ENCODE measurements around the gene PHF2. TPM values are rescaled to one million over a fixed set of nuclear protein-coding genes. Genes with fewer than 3 reads are reported as not detected.

The PHF2 gene
- total RNA-seq, 1 experiment from 2014 or later: 26.3 TPM

- H2AFZ ChIP-seq: no peak overlapping the region
- no peak overlapping the region for H3K4me3 ChIP-seq
- ChIA-PET POLR2A (ENCODE audit: unreplicated experiment) (interaction anchor here (0.6 kb wide), 1 partner anchor 1234 kb away, joined by 3 read pairs; no protein-coding TSS in a partner anchor), CTCF (no interaction called here)
- no peaks in the 10 kb centered on the region for H3K4me1 ChIP-seq (replicated peaks; ENCODE audit: insufficient read depth)
- no TSS peak for BruUV-seq (replicated peaks)
- H3K9me3 ChIP-seq (ENCODE audit: insufficient read depth, low read depth): peaks cover 5% of the 10 kb centered on the region; the same call in 1 of the 2 replicates
- no peaks in the 10 kb centered on the region for H3K9me2 ChIP-seq (ENCODE audit: insufficient read depth)
- no peak overlapping the region for H3K4me2 ChIP-seq
- no peaks in the 10 kb centered on the region for H3K27me3 ChIP-seq (ENCODE audit: insufficient read depth, low read depth)
- peaks cover 14% of the 10 kb centered on the region; the same call in 1 of the 2 replicates for H3K79me2 ChIP-seq (ENCODE audit: low read depth)
- H4K20me1 ChIP-seq (ENCODE audit: insufficient read depth): no peaks in the 10 kb centered on the region
- intact Hi-C loops (cut with micrococcal nuclease; ENCODE audit: unreplicated experiment): no loop called here
- no peak overlapping the region for H3K27ac ChIP-seq
- no peaks in the 10 kb centered on the region for H3K36me3 ChIP-seq (ENCODE audit: low read depth)
- DNase-seq: no peak
- no peaks in the 10 kb centered on the region for H3F3A ChIP-seq (ENCODE audit: insufficient read depth, low read depth)
- no peak for TF ChIP-seq CTCF (conservative IDR thresholded peaks at IDR 0.05)
These were observed 35.8 kb downstream of the PHF2 start for GRCh38 chr9:93612052-93612795.

GRCh38 chr9:93612796-93613154 lies 36.4 kb downstream of the PHF2 start:
- H3K9me3 ChIP-seq (ENCODE audit: insufficient read depth, low read depth): peaks cover 5% of the 10 kb centered on the region; the same call in 1 of the 2 replicates
- H3K27ac ChIP-seq: no peak overlapping the region
- CTCF ChIA-PET: no interaction called here
- no peak overlapping the region for H3K4me2 ChIP-seq
- H3K27me3 ChIP-seq (ENCODE audit: insufficient read depth, low read depth): no peaks in the 10 kb centered on the region
- no peak for DNase-seq
- no TSS peak for BruUV-seq (replicated peaks)
- no peaks in the 10 kb centered on the region for H3K9me2 ChIP-seq (ENCODE audit: insufficient read depth)
- TF ChIP-seq CTCF (conservative IDR thresholded peaks at IDR 0.05): no peak
- TF ChIP-seq EZH2 (IDR thresholded peaks at IDR 0.05; ENCODE audit: low read depth): no peak
- POLR2A ChIA-PET (ENCODE audit: unreplicated experiment): no interaction called here
- intact Hi-C loops (cut with micrococcal nuclease; ENCODE audit: unreplicated experiment): no loop called here
- H4K20me1 ChIP-seq (ENCODE audit: insufficient read depth): no peaks in the 10 kb centered on the region
- H3K4me1 ChIP-seq (replicated peaks; ENCODE audit: insufficient read depth): no peaks in the 10 kb centered on the region
- no peak overlapping the region for H2AFZ ChIP-seq
- no peak overlapping the region for H3K4me3 ChIP-seq
- peaks cover 14% of the 10 kb centered on the region; the same call in 1 of the 2 replicates for H3K79me2 ChIP-seq (ENCODE audit: low read depth)
- no peaks in the 10 kb centered on the region for H3K36me3 ChIP-seq (ENCODE audit: low read depth)
- no peaks in the 10 kb centered on the region for H3F3A ChIP-seq (ENCODE audit: insufficient read depth, low read depth)

- POLR2A ChIA-PET (ENCODE audit: unreplicated experiment): no interaction called here
- H2AFZ ChIP-seq: no peak overlapping the region
- H3K27ac ChIP-seq: no peak overlapping the region
- peaks cover 14% of the 10 kb centered on the region; the same call in 1 of the 2 replicates for H3K79me2 ChIP-seq (ENCODE audit: low read depth)
- H3F3A ChIP-seq (ENCODE audit: insufficient read depth, low read depth): no peaks in the 10 kb centered on the region
- H3K9me3 ChIP-seq (ENCODE audit: insufficient read depth, low read depth): peaks cover 5% of the 10 kb centered on the region; the same call in 1 of the 2 replicates
- H3K4me2 ChIP-seq: no peak overlapping the region
- no TSS peak for BruUV-seq (replicated peaks)
- no peak for TF ChIP-seq EZH2 (IDR thresholded peaks at IDR 0.05; ENCODE audit: low read depth)
- TF ChIP-seq CTCF (conservative IDR thresholded peaks at IDR 0.05): no peak
- CTCF ChIA-PET: no interaction called here
- no peaks in the 10 kb centered on the region for H3K36me3 ChIP-seq (ENCODE audit: low read depth)
- no peaks in the 10 kb centered on the region for H4K20me1 ChIP-seq (ENCODE audit: insufficient read depth)
- H3K27me3 ChIP-seq (ENCODE audit: insufficient read depth, low read depth): no peaks in the 10 kb centered on the region
- no peak overlapping the region for H3K4me3 ChIP-seq
- H3K4me1 ChIP-seq (replicated peaks; ENCODE audit: insufficient read depth): no peaks in the 10 kb centered on the region
- DNase-seq: no peak
- intact Hi-C loops (cut with micrococcal nuclease; ENCODE audit: unreplicated experiment): no loop called here
- no peaks in the 10 kb centered on the region for H3K9me2 ChIP-seq (ENCODE audit: insufficient read depth)
These were observed 36.8 kb downstream of the PHF2 start for GRCh38 chr9:93613174-93613573.
